Measurements from ENCODE around the gene ISM1.

Gene ISM1

DNA sequence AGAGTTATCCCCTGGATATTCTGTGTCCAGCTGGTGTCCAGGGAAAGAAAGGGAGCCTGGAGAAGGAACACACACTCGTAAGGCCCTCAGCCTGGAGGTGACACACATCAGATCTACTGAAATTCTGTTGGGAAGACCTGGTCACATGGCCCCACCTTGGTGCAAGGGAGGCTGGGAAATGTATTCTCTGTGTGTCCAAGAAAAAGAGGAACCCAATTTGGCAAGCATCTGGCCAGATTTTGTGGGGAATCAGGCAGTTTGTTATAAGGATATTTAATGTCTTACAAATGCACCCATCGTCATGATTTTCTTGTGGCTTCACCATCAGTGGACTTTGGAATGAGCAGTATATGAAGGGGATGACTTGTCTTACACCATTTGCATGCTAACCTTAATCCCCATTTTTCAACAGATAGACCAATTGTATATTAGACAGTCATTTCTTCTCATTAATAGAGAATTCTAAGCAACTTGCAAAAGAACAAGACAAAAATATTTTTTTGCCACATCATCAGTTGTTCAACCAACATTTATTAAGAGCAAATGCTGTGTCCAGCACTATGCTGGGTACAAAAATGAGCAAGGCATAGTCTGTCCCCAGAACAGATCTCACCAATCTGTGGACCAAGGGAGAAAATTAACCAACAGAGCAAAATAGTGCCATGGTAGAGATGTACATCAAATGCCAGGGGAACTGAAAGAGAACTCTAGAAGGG is 59.7 kb downstream of the ISM1 start:
- H3K79me2 ChIP-seq (ENCODE audit: low read length): no peaks in the 10 kb centered on the region
- peaks cover 9% of the 10 kb centered on the region for H3K27me3 ChIP-seq (ENCODE audit: low read depth, low read length)
- no peak overlapping the region for H3K27ac ChIP-seq (ENCODE audit: low read length)
- H3K4me3 ChIP-seq (ENCODE audit: low read length): no peak overlapping the region
- H3K9me3 ChIP-seq (ENCODE audit: insufficient read depth, low read length): no peaks in the 10 kb centered on the region
- H3K9ac ChIP-seq (ENCODE audit: low read length): no peak overlapping the region
- H2AFZ ChIP-seq (ENCODE audit: low read depth, low read length): no peak overlapping the region
- no peaks in the 10 kb centered on the region for H3K36me3 ChIP-seq (replicated peaks; ENCODE audit: low read depth, low read length)
- peaks cover 8% of the 10 kb centered on the region for H3K4me1 ChIP-seq (ENCODE audit: low read length)
- TF ChIP-seq EZH2phosphoT487 (IDR thresholded peaks at IDR 0.05; ENCODE audit: low read depth): no peak
- TF ChIP-seq, protein P1, sequence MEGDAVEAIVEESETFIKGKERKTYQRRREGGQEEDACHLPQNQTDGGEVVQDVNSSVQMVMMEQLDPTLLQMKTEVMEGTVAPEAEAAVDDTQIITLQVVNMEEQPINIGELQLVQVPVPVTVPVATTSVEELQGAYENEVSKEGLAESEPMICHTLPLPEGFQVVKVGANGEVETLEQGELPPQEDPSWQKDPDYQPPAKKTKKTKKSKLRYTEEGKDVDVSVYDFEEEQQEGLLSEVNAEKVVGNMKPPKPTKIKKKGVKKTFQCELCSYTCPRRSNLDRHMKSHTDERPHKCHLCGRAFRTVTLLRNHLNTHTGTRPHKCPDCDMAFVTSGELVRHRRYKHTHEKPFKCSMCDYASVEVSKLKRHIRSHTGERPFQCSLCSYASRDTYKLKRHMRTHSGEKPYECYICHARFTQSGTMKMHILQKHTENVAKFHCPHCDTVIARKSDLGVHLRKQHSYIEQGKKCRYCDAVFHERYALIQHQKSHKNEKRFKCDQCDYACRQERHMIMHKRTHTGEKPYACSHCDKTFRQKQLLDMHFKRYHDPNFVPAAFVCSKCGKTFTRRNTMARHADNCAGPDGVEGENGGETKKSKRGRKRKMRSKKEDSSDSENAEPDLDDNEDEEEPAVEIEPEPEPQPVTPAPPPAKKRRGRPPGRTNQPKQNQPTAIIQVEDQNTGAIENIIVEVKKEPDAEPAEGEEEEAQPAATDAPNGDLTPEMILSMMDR (IDR thresholded peaks at IDR 0.05; ENCODE audit: low read depth, low read length): no peak
- H4K20me1 ChIP-seq (ENCODE audit: insufficient read depth, low read length): no peaks in the 10 kb centered on the region
- H3K4me2 ChIP-seq (ENCODE audit: low read length): no peak overlapping the region

DNA sequence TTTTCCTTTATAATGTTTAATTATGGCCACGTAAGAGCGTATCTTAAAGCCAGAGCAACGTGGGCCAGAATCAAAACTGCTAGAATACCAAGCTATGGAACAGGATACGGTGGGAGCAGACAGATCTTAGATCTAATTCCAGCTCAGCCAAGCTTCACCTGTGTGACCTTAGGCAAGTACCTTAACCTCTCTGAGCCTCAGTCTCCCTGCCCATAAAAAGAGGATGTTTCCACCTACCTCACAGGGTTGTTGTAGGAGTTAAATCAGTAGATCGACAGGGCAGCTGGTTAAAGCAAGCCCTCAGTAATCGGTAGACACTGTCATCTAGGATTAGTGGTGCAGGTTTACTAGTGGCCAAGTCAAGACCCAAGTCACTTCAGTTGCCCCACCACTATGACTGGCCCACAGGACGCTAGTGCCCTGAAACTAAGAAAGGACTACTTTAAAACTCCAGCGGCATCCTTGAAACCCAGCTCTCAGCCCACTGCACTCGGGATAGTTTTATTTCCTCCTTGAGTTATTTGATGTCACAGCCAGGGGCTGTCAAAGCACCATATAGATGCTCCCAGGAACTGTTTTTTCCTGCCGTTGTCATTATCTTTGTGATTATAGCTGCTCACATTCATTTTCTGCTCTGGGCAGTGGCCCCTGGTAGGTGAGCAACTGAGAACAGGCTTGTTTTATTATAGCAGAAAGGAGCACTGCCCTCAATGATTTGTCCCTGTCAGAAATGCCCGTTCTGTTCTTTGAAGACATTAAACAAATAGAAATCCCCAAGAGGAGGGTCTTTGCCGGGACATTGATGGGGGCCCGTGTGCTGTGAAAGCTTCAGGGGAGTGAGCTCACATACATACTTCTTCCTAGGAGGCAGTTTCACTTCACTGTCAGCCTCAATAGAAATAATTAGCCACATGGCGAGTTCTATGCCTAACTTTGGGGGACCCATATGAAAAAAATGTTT is 63.1 kb downstream of the ISM1 start:
- H2AFZ ChIP-seq (ENCODE audit: low read depth, low read length): peak overlapping the region; percentile 47; the same call in 1 of the 2 replicates
- no peaks in the 10 kb centered on the region for H3K79me2 ChIP-seq (ENCODE audit: low read length)
- H3K9ac ChIP-seq (ENCODE audit: low read length): no peak overlapping the region
- no peak for TF ChIP-seq EZH2phosphoT487 (IDR thresholded peaks at IDR 0.05; ENCODE audit: low read depth)
- TF ChIP-seq, protein P1 (IDR thresholded peaks at IDR 0.05; ENCODE audit: low read depth, low read length): no peak
- H3K4me2 ChIP-seq (ENCODE audit: low read length): peak overlapping the region; percentile 37
- no peaks in the 10 kb centered on the region for H4K20me1 ChIP-seq (ENCODE audit: insufficient read depth, low read length)
- no peak overlapping the region; the same call in 1 of the 2 replicates for H3K4me3 ChIP-seq (ENCODE audit: low read length)
- peaks cover 8% of the 10 kb centered on the region for H3K4me1 ChIP-seq (ENCODE audit: low read length)
- H3K27me3 ChIP-seq (ENCODE audit: low read depth, low read length): 0 out of 2 replicates have a peak, but pooled peaks cover 9% of the 10 kb centered on the region
- no peaks in the 10 kb centered on the region for H3K9me3 ChIP-seq (ENCODE audit: insufficient read depth, low read length)
- H3K27ac ChIP-seq (ENCODE audit: low read length): no peak overlapping the region
- no peaks in the 10 kb centered on the region for H3K36me3 ChIP-seq (replicated peaks; ENCODE audit: low read depth, low read length)

DNA sequence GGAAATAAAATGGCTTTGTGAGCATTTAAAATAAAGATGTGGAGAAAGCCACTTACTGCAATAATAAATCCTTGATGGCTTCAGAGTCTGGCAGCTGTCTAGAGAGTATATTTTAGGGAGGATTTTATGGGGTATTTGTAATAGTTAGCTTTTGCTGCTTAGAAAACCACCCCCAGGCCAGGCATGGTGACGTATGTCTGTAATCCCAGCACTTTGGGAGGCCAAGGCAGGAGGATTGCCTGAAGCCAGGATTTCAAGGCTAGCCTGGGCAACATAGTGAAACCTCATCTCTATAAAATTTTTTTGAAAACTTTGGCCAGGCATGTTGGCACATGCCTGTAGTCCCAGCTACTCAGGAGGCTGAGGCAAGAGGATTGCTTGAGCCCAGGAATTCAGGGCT is 63.8 kb downstream of the ISM1 start:
- Histone ChIP-seq H4K20me1 (ENCODE audit: insufficient read depth, low read length) (no peaks in the 10 kb centered on the region), H3K4me2 (ENCODE audit: low read length) (peak overlapping the region; percentile 37), H3K27ac (ENCODE audit: low read length) (no peak overlapping the region), H3K4me3 (ENCODE audit: low read length) (no peak overlapping the region), H3K9ac (ENCODE audit: low read length) (no peak overlapping the region), H3K4me1 (ENCODE audit: low read length) (peaks cover 8% of the 10 kb centered on the region), H3K9me3 (ENCODE audit: insufficient read depth, low read length) (no peaks in the 10 kb centered on the region), H2AFZ (ENCODE audit: low read depth, low read length) (peak overlapping the region; percentile 47; the same call in 1 of the 2 replicates), H3K27me3 (ENCODE audit: low read depth, low read length) (0 out of 2 replicates have a peak, but pooled peaks cover 9% of the 10 kb centered on the region), H3K36me3 (replicated peaks; ENCODE audit: low read depth, low read length) (no peaks in the 10 kb centered on the region), H3K79me2 (ENCODE audit: low read length) (no peaks in the 10 kb centered on the region)
- TF ChIP-seq, protein P1 (IDR thresholded peaks at IDR 0.05; ENCODE audit: low read depth, low read length): no peak
- no peak for TF ChIP-seq EZH2phosphoT487 (IDR thresholded peaks at IDR 0.05; ENCODE audit: low read depth)

DNA sequence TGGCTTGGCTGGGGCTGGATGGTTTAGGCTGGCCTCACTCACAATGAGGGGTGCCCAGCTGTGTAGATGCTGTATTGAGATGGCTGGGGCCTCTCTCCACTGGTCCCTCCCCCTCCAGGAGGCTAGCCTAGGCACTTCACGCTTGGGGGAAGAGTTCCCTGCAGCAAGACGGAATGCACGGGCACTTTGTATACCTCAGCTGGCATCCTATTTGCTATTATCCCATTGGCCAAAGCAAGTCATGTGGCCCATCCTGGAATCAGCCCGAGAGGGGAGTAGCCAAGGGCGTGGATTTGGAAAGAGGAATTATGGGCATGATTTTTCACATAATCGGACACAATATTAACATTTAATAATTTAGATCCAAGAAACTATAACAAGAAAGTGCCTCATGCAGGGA is 64.3 kb downstream of the ISM1 start:
- no peaks in the 10 kb centered on the region for H3K36me3 ChIP-seq (replicated peaks; ENCODE audit: low read depth, low read length)
- H3K27ac ChIP-seq (ENCODE audit: low read length): no peak overlapping the region
- no peak overlapping the region for H3K4me3 ChIP-seq (ENCODE audit: low read length)
- H3K4me1 ChIP-seq (ENCODE audit: low read length): peaks cover 8% of the 10 kb centered on the region
- H3K9ac ChIP-seq (ENCODE audit: low read length): no peak overlapping the region
- H3K79me2 ChIP-seq (ENCODE audit: low read length): no peaks in the 10 kb centered on the region
- no peak for TF ChIP-seq EZH2phosphoT487 (IDR thresholded peaks at IDR 0.05; ENCODE audit: low read depth)
- TF ChIP-seq, protein P1 (IDR thresholded peaks at IDR 0.05; ENCODE audit: low read depth, low read length): no peak
- H2AFZ ChIP-seq (ENCODE audit: low read depth, low read length): no peak overlapping the region
- H3K9me3 ChIP-seq (ENCODE audit: insufficient read depth, low read length): no peaks in the 10 kb centered on the region
- H3K27me3 ChIP-seq (ENCODE audit: low read depth, low read length): 0 out of 2 replicates have a peak, but pooled peaks cover 9% of the 10 kb centered on the region
- no peak overlapping the region for H3K4me2 ChIP-seq (ENCODE audit: low read length)
- no peaks in the 10 kb centered on the region for H4K20me1 ChIP-seq (ENCODE audit: insufficient read depth, low read length)

All from OCI-LY3 (cell line).